NCI-H1048 (cell line): ENCODE results near the gene CD58.
"Not testable (repeated sequence)": the region's sequence is repeated elsewhere in the genome, so short reads cannot be mapped to it uniquely, and the experiment has no call there.

ENCODE experiments used
- DNase-seq: peaks from one replicate; lab custom pipeline; 2025; lab: John Stamatoyannopoulos, UW

CD58 gene, protein sequence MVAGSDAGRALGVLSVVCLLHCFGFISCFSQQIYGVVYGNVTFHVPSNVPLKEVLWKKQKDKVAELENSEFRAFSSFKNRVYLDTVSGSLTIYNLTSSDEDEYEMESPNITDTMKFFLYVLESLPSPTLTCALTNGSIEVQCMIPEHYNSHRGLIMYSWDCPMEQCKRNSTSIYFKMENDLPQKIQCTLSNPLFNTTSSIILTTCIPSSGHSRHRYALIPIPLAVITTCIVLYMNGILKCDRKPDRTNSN

DNA sequence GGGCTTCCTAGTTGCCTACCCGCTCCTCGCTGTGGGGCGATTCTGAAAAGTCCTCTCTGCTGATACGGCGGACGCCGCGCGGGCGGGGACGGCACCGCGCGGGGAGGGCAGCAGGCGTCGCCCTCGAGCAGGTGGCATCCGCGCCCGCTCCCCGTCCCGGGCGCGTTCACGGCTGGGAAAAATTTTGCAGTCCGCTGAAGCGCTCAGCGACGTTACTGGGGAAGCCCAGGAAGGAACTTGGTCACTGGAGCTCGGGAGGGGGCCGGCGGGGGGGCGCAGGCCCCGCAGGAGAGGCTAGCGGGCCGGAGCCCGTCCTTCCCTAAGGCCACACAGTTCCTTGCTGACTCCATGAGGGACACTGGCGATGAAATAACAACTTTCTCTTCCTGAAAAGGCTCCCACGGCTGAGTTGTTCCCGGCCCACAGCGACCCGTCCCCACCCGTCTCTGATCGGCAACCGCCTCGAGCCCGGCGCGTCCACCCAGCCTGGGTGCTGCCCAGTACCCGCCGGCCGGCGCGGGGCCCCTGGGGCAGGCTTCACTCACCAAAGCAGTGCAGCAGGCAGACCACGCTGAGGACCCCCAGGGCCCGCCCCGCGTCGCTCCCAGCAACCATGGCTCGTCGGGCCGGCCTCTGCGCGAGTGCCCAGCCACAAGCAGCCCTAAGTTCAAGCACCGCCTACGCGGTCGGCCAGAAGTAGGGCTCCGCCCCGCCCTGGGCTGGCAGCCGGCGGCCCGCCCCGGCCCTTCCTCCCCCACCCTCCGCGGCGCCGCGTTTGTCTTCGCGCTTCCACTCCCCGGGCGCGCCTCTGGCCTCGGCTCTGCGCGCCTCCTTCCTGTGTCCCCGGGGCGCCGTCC, at the start of gene CD58:
CD58 (minus strand) TSS at position 669 of the 857 bp plus-strand sequence; CDS start at position 615, 54 bp downstream.
- DNase-seq, result peak; percentile 53

DNA sequence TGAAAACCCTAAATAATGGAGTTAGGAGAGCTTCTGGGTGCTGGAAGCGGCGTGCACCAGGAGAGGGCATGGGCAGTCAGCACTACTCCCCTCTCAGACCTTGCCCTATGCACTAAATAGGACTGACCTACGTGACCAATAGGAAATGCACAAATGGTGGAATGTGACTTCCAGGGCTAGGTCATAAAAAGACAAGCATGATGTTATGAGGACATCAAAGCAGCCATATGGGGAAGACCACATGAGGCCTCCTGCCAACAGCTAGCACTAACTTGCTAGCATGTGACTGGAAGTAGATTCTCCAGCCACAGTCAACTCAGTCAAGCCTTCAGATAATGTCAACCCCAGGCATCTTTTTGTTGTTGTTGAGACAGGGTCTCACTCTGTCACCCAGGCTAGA, 49.6 kb upstream of the CD58 start:
- not testable (repeated sequence) for DNase-seq

DNA sequence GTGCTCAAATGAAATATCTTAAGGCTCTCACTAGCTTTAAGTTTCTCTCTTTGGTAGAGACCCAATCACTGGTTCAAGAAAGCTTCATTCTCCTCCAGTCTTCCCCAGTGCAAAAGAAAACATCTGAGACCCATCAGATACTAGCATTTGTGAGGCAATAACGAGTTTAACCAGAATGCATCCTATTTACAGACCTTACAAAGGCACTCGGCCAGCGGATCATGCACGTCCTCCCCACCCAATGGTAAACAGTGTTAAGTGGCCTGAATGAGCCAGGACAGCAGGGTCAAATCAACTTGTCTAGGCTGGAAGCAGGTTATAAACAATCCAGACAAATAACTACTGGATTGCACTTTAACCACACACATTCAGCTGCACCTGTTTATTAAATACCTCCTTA, 48.3 kb upstream of the CD58 start:
- DNase-seq, result not testable (repeated sequence)

DNA sequence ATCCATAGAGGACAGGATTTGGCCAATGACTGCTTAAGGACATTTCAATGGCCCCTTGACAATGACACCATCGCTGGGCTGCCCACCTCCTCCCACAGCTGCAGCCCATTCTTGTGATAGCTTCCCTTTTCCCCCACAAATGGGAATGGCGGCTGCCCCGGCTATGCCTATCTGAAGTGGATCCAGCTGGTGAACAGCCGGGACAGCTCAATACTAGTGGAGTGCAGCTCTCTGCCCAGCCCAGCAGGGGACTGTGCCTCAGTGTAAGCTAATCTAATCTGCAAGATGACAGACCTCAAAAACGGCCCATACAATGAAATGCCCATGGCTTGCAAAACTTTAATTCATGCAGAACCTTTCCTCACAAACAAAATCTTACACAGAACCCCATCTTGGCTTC, 47.0 kb upstream of the CD58 start:
- DNase-seq, result not testable (repeated sequence)

DNA sequence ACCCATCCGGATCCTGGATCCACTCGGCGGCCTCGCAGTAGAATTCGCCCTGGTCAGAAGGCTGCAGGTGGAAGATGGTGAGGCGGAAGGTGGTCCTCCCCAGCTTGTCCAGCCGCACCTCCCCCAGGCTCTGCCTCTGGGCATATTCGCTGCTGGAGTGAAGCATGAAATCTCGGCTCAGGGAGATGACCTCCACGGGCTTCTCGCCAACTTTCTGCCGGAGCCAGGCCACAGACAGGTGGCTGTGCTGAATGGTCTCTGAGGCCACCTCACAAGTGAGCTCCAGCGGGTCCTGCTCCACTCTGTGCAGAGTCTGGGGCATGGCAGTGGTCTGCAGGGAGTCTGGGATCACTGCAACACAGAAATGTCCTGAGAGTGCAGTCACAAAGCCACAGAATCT, 43.0 kb upstream of the CD58 start:
- DNase-seq, result not testable (repeated sequence)

DNA sequence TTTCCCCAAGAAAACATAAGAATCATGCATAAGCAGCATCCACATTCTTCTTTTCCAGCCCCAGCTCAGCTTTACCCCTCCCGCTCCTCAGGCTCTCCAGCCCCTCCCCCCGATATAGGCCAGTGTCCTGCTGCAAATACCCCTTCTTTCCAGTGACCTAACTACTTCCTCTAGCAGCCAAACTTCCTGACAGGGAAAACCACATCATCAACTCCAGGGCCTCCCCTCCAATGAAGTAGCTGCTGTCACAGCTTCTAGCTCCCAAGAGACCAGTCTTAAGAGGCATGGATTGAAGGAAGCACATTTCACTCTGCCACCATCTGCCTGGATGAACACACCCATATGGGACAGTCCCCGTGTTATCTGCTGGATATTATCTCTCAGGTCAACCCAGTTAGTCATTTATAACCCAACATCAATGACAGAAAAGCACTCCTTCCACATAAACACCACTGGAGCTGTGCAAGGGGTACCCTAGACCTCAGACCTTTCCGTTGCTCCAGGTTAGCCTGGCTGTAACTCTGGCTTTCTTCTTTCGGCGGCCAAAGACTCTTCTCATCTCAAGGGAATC, 39.1 kb upstream of the CD58 start:
- DNase-seq, result not testable (repeated sequence)

DNA sequence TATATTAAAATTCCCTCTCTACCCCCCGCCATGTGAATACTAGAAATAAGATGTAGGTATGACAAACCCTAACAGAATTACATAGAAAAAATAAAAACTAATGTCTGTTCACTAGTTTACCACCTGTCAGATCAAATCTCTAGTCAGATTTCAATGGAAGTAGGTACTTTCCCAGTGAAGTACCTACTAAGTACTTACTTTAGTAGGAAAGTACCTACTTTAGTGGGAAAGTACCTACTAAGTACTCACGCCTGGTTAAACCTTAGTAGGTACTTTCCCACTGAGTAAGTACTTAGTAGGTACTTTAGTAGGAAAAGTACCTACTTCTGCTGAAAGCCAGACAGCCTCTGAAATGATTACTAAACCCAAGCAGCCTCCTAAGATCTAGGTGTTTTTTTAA, 38.0 kb upstream of the CD58 start:
- not testable (repeated sequence) for DNase-seq

DNA sequence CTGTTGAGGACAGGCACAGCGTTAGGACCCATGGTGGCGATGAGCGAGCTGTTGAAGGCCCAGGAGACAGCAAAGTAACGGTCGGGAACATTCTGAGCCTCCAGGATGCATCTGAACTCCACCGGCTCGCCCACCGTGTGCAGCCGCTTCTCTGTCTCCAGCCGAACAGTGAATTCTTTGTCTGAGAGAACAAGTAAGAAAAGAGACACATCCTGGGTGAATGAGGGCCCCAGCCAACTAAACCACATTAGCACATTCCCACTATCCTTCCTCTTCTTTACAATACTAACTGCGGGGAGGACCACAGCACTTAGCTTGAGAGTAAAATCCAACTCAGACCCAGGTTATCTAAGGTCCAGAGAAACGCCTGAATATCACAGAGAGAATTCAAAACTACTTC, 37.3 kb upstream of the CD58 start:
- DNase-seq, result not testable (repeated sequence)

DNA sequence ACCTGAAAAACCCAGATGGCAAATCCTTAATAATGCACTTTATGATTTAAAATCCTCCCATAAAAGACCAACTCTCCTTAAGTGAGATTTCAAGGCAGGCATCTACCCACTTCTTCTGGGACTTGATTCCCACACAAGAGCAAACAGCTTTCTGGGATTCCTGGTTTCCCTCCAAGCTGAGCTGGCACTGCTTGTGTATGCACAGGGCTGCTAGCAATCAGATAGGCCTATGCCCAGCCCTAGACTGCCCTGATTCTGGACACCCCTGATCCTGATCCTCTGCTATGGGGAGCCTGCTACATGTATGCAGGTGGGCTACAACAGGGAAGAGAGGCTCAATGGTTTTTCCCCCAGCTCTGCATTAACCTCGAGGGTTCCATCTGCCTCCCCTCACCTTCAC, 36.6 kb upstream of the CD58 start:
- DNase-seq, result not testable (repeated sequence)

DNA sequence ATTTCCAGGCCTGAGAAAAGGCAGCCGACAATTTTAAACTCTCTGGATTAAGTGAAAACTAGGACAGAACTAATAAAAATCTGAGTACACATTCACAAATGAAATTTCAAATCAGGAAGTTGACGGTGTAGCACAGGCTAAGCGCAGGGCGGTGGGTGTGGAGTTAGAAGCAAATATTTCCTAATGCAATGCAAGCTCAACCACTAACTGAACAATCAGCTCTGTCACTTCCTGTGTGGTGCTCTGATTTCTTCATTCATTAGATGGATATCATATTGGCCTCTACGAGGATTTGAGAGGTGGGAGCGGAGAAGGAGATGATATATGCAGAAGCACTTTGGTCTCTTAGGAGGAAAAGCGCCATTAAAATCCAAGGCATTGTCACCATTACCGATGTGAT, 35.2 kb upstream of the CD58 start:
- not testable (repeated sequence) for DNase-seq

DNA sequence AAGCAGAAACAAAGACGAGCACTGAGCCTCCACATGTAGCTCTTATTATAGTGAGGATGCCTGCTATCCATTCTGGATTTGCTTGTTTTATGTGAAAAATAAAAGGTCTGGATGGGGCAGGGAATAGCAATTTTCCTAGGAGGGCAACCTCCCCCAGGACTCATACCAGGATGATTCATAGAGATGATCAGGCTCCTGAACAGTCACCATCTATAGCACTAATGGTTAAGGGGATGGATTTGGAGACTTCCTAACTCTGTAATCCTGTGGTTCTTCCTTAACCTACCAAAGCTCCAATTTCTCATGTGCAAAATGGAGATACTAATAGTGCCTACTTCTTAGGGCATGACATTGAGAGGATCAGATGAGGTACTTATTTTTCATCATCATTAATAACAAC, 34.5 kb upstream of the CD58 start:
- DNase-seq, result no peak

DNA sequence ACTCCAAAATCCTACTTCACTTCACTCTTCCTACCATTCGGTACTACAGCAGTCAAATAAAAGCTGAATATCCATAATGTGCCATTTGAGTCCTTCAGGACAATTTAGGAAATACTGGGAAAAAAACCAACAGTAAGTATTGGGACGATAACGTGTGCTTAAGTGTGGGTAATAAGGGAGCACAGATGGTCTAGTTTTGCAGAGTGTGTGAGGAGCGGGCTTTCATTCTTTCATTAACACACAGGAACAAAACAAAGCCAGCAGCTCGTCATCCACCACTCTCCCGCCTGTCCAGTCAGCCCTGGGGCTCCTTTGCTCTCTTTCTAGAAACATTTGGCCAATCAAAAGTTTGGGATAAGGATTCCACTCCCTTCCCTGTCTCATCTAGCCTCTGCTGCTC, 33.6 kb upstream of the CD58 start:
- DNase-seq, result not testable (repeated sequence)

DNA sequence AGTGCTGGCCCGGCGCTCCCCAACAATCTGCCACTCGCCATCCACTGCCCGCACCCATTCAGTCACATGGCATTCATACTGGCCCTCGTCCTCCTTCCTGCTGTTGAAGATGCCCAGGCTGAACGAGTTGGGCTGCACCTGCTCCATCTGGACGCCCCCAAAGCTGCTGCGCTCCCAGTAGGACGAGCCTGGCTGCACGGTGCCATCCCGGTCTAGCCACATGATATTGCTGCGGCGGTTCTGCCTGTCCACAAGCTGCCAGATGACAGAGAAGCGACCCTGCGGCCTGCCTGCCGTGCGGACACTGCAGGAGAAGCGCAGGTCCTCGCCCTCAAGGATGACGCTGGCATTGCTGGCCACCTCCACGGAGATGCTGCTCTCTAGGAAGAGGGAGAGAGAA, 32.8 kb upstream of the CD58 start:
- not testable (repeated sequence) for DNase-seq

DNA sequence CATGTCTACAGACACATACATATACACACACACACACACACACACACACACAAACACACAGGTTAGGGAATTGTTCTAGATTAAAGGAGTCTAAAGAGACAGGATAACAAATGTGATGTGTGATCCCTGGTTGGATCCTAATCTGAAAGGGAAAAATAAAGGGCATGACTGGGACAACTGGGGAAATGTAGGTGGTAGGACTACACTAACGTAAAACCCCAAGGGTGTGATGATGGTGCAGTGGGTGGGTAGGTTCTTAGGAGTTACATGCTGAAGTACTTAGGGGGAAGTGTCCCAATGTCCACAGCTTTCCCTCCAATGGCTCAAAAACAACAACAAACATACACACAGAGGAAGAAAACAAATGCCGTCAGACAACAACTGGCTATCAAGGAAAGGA, 28.5 kb upstream of the CD58 start:
- not testable (repeated sequence) for DNase-seq

DNA sequence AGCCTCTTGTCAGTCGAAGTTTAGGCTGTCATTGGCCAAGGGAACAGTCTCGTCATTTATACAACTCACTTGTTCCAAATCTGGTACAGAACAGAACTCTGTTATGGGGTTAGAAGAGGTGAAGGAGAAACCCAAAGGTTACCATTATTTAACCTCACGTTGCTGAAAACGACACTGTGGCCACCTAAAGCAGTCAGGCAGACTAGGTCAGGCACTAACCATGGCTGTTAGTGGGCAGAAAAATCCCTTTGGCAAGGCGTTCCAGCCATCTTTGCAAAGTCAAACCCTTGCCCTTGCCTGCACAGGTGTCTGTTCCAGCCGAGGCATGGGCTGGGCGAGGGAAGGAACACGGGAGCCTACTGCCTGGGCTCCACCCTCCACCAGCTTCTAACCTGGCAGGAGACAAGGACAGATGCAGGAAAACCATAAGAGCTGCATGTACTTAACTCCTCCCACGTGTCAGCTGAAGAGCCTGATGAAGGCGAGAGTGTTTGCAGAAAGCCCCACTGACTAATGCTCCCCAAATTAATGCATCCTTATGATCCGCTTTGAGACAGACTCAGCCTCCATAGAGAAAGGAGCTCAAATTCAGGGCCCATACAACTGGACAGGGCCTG, 27.7 kb upstream of the CD58 start:
- DNase-seq, result not testable (repeated sequence)

DNA sequence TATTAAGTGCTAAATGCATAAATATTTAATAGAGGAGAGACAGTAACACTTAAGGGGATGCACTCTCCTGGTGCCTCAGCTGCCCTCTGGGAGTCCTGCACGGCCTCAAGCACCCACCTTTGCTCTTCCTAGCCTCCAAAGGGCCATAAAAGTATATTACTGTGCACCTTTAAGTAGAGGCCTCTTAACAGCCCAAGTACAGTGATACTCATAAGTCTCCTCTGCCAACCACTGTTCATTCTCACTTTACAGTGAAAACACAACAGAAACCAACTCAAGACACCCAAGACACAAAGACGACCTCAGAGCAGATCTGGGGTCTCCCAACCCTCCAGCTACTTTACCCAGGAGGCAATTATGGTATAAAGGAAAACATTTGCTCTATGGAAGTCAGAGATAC, 26.6 kb upstream of the CD58 start:
- DNase-seq, result not testable (repeated sequence)

DNA sequence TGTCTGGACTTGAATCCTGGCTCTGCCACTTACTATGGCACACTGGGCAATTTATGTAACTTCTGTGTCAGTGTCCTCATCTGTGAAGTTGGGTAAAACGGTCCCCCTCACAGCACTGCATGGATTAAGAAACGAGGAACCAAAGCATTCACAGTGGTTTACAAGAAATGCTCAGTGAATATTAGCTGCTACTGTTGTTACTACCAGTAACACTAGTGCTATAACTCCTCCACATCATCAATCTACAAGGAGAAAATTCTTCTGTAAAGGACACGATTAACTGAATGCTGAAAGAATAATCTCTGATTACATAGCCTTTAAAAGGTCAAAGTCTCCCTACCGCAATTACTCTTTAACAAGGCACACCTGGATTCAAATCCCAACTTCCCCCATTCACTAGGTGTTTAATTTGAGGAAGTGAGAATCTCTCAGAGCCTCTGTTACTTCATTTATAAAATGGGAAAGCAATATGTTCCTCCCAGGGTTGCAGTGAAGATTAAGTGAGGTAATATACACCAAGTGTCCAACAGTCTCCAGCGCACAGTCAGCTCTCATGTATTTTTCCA, 26.0 kb upstream of the CD58 start:
- DNase-seq, result not testable (repeated sequence)

DNA sequence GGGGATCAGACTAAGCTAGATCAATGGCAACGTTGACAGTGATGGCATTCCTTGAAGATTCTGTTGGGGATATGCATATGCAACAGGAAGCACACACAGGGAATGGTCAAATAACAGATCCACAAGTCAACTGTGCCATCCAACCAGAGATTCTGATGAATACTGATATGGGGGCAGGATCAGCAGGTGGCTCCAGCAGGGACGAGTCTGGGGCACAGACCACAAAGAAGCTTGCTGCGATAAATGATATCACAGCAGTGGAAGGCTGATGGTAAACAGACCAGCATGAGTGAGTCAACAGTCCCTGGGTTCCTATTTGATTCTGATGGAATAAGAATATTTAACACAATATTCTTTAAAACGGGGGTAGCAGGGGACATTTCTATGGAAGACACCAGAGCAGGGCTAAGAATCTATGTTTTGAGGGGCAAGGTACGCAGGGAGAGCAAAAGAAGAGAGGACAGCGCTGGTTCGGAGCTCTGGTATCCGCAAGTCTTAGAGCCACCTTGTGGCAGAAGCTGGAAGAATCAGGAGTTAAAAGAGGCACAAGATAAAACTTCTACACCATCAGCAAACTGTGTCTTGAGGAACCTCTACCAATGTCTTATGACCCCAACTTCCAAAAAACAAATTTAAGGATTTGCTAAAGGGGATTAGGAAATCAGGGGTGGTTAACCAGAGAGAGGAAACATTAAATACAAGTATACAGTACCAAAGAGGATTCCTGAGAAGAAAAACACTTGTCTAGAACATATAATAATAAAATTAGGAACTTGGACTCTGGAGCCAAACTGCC, 25.3 kb upstream of the CD58 start:
- not testable (repeated sequence) for DNase-seq

DNA sequence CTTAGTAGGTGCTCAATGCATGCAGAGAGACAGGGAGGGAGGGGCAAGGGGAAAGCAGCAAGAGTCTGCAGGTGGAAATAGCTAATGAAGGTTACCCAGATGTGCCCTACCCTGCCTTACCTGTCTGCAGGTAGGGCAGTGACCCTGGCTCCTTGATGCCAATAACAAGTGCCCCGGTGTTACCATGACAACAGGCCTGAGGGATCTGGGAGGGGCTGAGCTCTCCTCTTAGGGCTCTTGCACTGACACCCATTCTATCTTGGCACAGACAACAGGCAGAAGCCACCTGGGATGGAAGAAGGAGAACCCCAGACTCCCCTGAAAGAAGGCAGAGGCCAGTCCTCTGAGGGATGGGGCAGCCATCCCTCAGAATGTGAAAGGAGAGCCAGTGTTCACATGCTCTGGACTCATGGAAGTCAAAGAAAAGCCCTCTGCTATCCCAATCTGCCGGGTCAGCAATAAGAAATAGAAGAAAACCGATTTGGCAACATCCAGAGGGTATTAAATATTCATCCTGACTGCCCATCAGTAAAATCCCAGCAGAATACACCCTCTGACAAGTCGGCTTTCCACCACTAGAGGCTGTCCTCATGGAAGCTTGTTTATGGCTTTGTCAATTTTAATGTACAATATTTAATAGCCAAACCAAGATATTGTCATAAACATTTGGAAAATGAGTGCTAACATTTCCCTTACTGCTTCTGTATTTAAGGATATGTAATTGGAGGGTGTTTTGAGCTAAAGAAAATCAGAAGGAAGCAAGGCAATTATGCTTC, 24.4 kb upstream of the CD58 start:
- not testable (repeated sequence) for DNase-seq

DNA sequence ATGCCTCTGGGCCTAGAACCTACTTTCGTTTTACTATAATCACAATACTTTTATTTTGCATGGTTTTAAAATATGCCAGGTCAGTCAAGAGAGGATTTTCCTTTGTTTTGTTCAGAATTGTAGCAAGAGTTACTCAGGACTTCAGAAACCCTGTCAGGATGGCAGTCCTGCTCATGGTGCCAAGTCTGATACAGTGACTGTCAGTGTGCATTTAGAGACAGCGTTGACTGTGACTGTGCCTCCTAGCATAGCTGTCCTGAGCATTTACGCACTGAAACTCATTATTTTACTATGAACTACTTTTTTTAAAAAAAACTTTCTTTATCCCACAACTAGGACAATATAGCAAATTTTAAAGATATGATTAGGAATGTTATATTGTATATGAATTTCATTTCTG, 23.2 kb upstream of the CD58 start:
- not testable (repeated sequence) for DNase-seq
